Measurements from ENCODE around the gene WDR48. TPM values are rescaled to one million over a fixed set of nuclear protein-coding genes. Genes with fewer than 3 reads are reported as not detected.

WDR48 gene
- total RNA-seq, 3 donors from 2014 or later, result 33.0 to 46.8 (median 37.5) TPM

- Histone ChIP-seq H3K4me3 (no peak overlapping the region), H3K4me1 (ENCODE audit: low read depth) (no peaks in the 10 kb centered on the region), H3K9me3 (no peaks in the 10 kb centered on the region), H3K36me3 (ENCODE audit: low read depth) (no peaks in the 10 kb centered on the region)
- ATAC-seq, result no peak
- intact Hi-C loops (cut with DNase I, micrococcal nuclease), result no loop called here
- no peak for DNase-seq
- TF ChIP-seq CTCF (IDR thresholded peaks at IDR 0.05), result no peak
Measured at GRCh38 chr3:39080026-39080425, 28.2 kb downstream of the WDR48 start.

- H3K9me3 ChIP-seq, result no peaks in the 10 kb centered on the region
- no peaks in the 10 kb centered on the region for H3K4me1 ChIP-seq (ENCODE audit: low read depth)
- DNase-seq (no peak), ATAC-seq (no peak)
- intact Hi-C loops (cut with DNase I, micrococcal nuclease), result no loop called here
- H3K4me3 ChIP-seq, result no peak overlapping the region
- no peaks in the 10 kb centered on the region for H3K36me3 ChIP-seq (ENCODE audit: low read depth)
- TF ChIP-seq CTCF (IDR thresholded peaks at IDR 0.05), result no peak
Measured at GRCh38 chr3:39082666-39083313, 31.0 kb downstream of the WDR48 start.

- Histone ChIP-seq H3K4me3 (no peak overlapping the region), H3K9me3 (no peaks in the 10 kb centered on the region), H3K4me1 (ENCODE audit: low read depth) (no peaks in the 10 kb centered on the region), H3K36me3 (ENCODE audit: low read depth) (no peaks in the 10 kb centered on the region)
- no peak for TF ChIP-seq CTCF (IDR thresholded peaks at IDR 0.05)
- ATAC-seq (peak; percentile 17), DNase-seq (no peak)
- intact Hi-C loops (cut with DNase I, micrococcal nuclease), result no loop called here
Measured at GRCh38 chr3:39086144-39086543, 34.3 kb downstream of the WDR48 start.

GRCh38 chr3:39088456-39088855 is 36.6 kb downstream of the WDR48 start:
- no peak for TF ChIP-seq CTCF (IDR thresholded peaks at IDR 0.05)
- no peak for DNase-seq
- Histone ChIP-seq H3K4me3 (no peak overlapping the region), H3K36me3 (ENCODE audit: low read depth) (no peaks in the 10 kb centered on the region), H3K9me3 (no peaks in the 10 kb centered on the region), H3K4me1 (ENCODE audit: low read depth) (no peaks in the 10 kb centered on the region)
- intact Hi-C loops (cut with DNase I, micrococcal nuclease), result no loop called here
- ATAC-seq, result no peak

GRCh38 chr3:39088889-39089288 is 37.1 kb downstream of the WDR48 start:
- H3K4me3 ChIP-seq, result no peak overlapping the region
- no peak for ATAC-seq
- DNase-seq, result no peak
- TF ChIP-seq CTCF (IDR thresholded peaks at IDR 0.05), result no peak
- H3K36me3 ChIP-seq (ENCODE audit: low read depth), result no peaks in the 10 kb centered on the region
- H3K4me1 ChIP-seq (ENCODE audit: low read depth), result no peaks in the 10 kb centered on the region
- intact Hi-C loops (cut with DNase I, micrococcal nuclease), result no loop called here
- H3K9me3 ChIP-seq, result no peaks in the 10 kb centered on the region

GRCh38 chr3:39090922-39091321 is 39.1 kb downstream of the WDR48 start:
- intact Hi-C loops (cut with DNase I, micrococcal nuclease), result no loop called here
- TF ChIP-seq CTCF (IDR thresholded peaks at IDR 0.05), result no peak

More at GRCh38 chr3:39090922-39091321, 39.1 kb downstream of the WDR48 start:
- no peaks in the 10 kb centered on the region for H3K4me1 ChIP-seq (ENCODE audit: low read depth)
- H3K9me3 ChIP-seq, result no peaks in the 10 kb centered on the region
- no peaks in the 10 kb centered on the region for H3K36me3 ChIP-seq (ENCODE audit: low read depth)
- no peak overlapping the region for H3K4me3 ChIP-seq
- no peak for ATAC-seq
- no peak for DNase-seq

Measured in mucosa of descending colon (tissue), 3 donors.